ENCODE results near the gene ZDHHC7.
"Not testable (repeated sequence)": the region's sequence is repeated elsewhere in the genome, so short reads cannot be mapped to it uniquely, and the experiment has no call there.

The ZDHHC7 gene

DNA sequence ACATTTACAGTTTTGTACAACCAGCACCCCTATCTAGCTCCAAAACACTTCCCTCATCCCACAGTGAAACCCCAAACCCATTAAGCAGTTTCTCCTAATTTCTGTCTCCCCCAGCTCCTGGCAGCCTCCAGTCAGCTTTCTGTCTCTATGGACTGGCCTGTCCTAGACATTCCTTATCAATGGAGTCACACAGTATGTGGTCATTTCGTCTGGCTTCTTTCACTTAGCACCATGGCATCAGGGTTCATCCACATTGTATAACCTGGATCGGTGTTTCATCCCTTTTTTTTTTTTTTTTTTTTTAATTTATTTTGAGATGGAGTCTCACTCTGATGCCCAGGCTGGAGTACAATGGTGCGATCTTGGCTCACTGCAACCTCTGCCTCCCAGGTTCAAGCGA is 68.5 kb downstream of the ZDHHC7 start:
- Histone ChIP-seq H3K27me3 (ENCODE audit: low read depth, low read length) (no peaks in the 10 kb centered on the region), H3K9me3 (ENCODE audit: control insufficient read depth in 1 of 2, low read length in 2 of 2) (no peaks in the 10 kb centered on the region)

DNA sequence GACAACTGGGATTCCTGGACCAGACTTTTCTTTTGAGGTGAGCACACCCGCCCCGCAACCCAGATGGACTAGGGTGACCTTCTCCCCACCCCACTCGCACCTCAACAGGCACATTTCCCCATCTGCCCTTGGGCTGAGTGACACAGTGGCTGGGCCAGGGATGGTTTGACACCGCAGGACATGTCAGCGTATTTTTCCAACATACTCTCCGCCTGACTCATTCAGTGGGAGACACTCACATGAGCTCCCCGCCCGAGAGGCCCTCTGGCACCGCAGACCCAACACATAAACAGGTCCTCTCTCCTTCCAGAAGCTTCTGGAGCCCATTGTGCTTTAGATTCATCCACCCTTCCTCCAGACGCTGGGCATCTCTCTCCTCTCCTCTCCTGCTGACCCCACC is 69.4 kb downstream of the ZDHHC7 start:
- H3K9me3 ChIP-seq (ENCODE audit: control insufficient read depth in 1 of 2, low read length in 2 of 2): no peaks in the 10 kb centered on the region
- no peak overlapping the region for H3K4me3 ChIP-seq (ENCODE audit: low read depth in 1 of 2, low read length in 2 of 2)
- no peaks in the 10 kb centered on the region for H3K36me3 ChIP-seq (ENCODE audit: control insufficient read depth in 1 of 2, insufficient read depth in 2 of 2, low read length in 2 of 2)
- no peaks in the 10 kb centered on the region for H3K4me1 ChIP-seq (ENCODE audit: control insufficient read depth in 1 of 2, insufficient read depth in 2 of 2, low read length in 2 of 2)
- no peak overlapping the region for H3K27ac ChIP-seq (ENCODE audit: low read length)
- H3K27me3 ChIP-seq (ENCODE audit: low read depth, low read length): no peaks in the 10 kb centered on the region

More for the DNA sequence above, 68.5 kb downstream of the ZDHHC7 start:
- Histone ChIP-seq H3K4me1 (ENCODE audit: control insufficient read depth in 1 of 2, insufficient read depth in 2 of 2, low read length in 2 of 2) (peaks cover 0 to 4% of the 10 kb centered on the region in 2 donors), H3K4me3 (ENCODE audit: low read depth in 1 of 2, low read length in 2 of 2) (no peak overlapping the region), H3K36me3 (ENCODE audit: control insufficient read depth in 1 of 2, insufficient read depth in 2 of 2, low read length in 2 of 2) (no peaks in the 10 kb centered on the region), H3K27ac (ENCODE audit: low read length) (no peak overlapping the region)

DNA sequence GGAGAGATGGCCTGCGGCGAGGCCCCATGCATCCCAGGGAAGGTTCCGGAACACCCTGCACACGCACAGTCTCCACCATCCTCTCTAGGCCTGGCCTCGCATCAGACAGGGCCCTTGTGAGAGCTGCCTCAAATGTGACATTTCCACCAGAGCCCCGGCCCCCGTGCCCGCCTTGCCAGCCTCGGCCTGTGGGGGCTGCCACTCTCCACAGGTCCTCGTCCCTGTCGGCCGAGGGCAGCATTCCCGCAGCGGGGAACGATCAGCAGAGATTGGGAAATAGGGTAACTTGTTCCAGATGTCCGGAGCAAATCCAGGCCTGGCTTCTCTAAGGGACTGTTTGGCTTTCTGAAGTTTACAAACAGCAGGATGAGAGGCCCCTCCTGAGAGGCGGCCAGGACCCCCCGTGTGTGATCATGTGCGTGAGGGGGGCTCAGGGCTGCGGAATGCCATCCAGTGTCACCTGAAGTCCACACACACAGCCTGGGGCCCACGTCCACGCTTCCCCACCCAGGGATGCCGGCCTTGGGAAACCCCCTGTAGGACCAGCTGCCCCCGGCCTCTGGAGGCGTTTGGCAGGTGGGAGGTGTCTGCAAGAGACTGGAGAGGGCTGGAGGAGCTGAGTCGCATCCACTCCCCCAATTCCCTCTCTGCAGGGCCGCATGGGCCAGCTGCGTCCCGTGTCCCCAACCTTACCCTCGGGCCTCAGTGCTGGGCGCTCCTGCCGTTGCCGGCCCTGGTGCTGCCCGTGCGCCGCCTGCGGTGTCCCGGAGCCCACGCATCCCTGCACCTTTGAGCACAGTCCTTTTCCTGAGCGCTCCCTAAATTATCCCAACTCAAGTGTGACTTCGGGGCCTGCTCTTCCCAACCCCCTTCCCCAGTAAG is 70.4 kb downstream of the ZDHHC7 start:
- Histone ChIP-seq H3K27me3 (ENCODE audit: low read depth, low read length) (no peaks in the 10 kb centered on the region), H3K27ac (ENCODE audit: low read length) (no peak overlapping the region), H3K4me1 (ENCODE audit: control insufficient read depth in 1 of 2, insufficient read depth in 2 of 2, low read length in 2 of 2) (no peaks in the 10 kb centered on the region), H3K36me3 (ENCODE audit: control insufficient read depth in 1 of 2, insufficient read depth in 2 of 2, low read length in 2 of 2) (no peaks in the 10 kb centered on the region), H3K9me3 (ENCODE audit: control insufficient read depth in 1 of 2, low read length in 2 of 2) (no peaks in the 10 kb centered on the region), H3K4me3 (ENCODE audit: low read depth in 1 of 2, low read length in 2 of 2) (no peak overlapping the region)

DNA sequence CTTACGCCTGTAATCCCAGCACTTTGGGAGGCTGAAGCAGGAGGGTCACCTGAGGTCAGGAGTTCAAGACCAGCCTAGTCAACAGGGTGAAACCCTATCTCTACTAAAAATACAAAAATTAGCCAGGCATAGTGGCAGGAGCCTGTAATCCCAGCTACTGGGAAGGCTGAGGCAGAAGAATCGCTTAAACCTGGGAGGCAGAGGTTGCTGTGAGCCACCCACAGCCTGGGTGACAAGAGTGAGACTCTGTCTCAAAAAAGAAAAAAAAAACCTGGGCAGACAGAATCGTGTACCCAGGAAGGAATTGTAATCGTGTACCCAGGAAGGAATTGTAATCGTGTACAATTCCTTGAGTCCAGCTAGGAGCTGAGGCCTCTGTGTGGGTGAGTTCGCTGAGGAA is 72.7 kb downstream of the ZDHHC7 start:
- not testable (repeated sequence) for H3K4me1 ChIP-seq (ENCODE audit: control insufficient read depth in 1 of 2, insufficient read depth in 2 of 2, low read length in 2 of 2); H3K4me3 ChIP-seq (ENCODE audit: low read depth in 1 of 2, low read length in 2 of 2); H3K9me3 ChIP-seq (ENCODE audit: control insufficient read depth in 1 of 2, low read length in 2 of 2); H3K27ac ChIP-seq (ENCODE audit: low read length); H3K36me3 ChIP-seq (ENCODE audit: control insufficient read depth in 1 of 2, insufficient read depth in 2 of 2, low read length in 2 of 2); H3K27me3 ChIP-seq (ENCODE audit: low read depth, low read length)

DNA sequence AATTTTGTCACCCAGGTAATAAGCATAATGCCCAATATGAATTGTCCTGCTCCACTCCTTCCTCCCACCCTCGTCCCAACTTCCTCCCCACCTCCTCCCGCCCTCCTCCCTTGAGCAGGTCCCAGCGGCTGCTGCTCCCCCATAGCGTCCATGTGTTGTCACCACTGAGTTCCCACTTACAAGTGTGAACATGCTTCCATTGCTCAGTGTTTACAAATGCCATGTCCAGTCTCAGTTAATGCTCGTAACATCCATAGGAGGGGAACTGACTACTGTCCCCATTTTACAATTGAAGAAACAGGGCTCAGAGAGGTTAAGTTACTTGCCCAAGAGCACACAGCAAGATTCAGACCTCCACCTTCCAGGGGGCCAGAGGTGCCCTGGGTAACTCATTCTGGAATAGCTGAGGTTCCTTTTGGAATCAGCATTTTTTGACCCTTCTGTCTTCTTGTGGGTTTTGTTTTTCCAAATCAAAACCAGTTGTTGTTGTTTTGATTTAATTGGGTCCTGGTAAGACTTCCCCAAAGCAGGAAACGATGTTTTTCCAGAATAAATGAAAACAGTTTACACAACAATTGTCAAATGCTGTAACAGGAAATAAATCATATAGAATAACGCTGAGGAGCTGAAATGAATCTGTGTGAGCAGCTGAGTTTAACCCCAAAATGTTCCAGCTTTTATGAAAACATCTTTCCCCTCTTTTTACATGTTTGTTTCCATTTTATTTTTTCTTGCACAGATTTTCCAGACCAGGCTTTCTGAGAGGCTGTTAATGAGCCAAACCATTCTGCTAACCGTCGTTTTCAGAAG is 73.9 kb downstream of the ZDHHC7 start:
- H3K36me3 ChIP-seq (ENCODE audit: control insufficient read depth in 1 of 2, insufficient read depth in 2 of 2, low read length in 2 of 2): no peaks in the 10 kb centered on the region
- no peaks in the 10 kb centered on the region for H3K4me1 ChIP-seq (ENCODE audit: control insufficient read depth in 1 of 2, insufficient read depth in 2 of 2, low read length in 2 of 2)
- H3K4me3 ChIP-seq (ENCODE audit: low read depth in 1 of 2, low read length in 2 of 2): no peak overlapping the region
- no peaks in the 10 kb centered on the region for H3K9me3 ChIP-seq (ENCODE audit: control insufficient read depth in 1 of 2, low read length in 2 of 2)
- no peak overlapping the region for H3K27ac ChIP-seq (ENCODE audit: low read length)
- H3K27me3 ChIP-seq (ENCODE audit: low read depth, low read length): no peaks in the 10 kb centered on the region

DNA sequence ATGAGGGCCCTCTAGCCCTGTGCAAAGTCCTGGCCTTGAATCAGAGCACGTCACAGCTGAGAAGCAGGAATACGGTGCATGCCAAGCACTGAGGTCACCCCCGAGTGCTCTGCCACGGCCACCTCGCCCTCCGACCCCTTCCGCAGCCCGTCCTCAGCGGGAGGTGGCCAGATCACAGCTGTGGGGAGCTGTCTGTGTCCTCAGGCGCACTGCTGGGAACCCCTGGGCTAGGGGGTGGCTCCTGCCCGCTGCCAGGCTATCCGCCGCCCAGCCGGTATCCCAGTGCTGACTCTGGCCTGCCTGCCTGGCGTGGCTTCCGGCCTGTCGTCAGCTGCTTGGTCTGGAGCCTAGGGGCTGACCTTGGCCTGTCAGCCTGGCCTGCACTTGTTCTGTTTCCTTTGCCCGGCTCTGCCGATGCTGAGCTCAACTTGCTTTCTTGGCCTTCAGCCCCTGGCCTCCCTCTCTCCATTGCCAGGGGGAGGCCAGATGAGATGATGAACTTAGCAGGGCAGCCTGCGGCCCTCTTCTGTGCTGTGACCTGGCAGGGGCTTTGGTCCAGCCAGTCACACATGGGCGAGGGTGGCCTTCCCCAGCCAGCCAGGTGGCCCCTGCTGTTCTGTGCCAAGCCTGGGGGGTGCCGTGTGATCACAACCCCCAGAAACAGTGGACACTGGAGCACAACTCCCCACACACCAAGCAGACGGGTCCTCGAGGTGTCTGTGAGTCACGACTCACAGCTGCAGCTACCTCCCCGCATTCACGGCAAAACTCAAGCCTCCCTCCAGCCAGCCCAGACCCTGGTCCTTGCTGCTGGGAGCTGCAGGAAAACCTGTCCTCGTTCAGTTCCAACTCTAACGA is 77.3 kb downstream of the ZDHHC7 start:
- H3K27me3 ChIP-seq (ENCODE audit: low read depth, low read length): no peaks in the 10 kb centered on the region
- H3K27ac ChIP-seq (ENCODE audit: low read length): no peak overlapping the region
- peaks cover 5 to 8% of the 10 kb centered on the region in 2 donors for H3K4me1 ChIP-seq (ENCODE audit: control insufficient read depth in 1 of 2, insufficient read depth in 2 of 2, low read length in 2 of 2)
- no peak overlapping the region for H3K4me3 ChIP-seq (ENCODE audit: low read depth in 1 of 2, low read length in 2 of 2)
- no peaks in the 10 kb centered on the region for H3K9me3 ChIP-seq (ENCODE audit: control insufficient read depth in 1 of 2, low read length in 2 of 2)
- H3K36me3 ChIP-seq (ENCODE audit: control insufficient read depth in 1 of 2, insufficient read depth in 2 of 2, low read length in 2 of 2): no peaks in the 10 kb centered on the region

DNA sequence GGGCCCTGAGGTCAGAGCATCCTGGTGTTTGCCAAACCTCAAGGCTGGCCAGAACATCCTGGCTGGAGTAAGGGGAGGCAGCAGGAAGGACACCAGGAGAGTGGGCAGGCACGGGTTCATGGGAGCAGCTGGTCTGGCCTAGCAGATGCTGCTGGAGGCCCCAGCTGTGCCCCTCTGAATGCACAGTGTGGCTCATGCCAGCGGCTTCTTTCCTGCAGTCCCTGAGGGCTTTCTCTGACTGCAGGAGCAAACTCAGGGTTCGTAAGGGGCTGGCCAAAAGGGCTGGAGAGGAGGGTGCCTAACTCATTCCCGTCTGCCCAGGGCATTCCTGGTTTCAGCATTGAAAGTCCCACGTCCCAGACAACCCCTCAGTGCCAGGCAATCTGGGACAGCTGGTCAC is 78.7 kb downstream of the ZDHHC7 start:
- H3K4me1 ChIP-seq (ENCODE audit: control insufficient read depth in 1 of 2, insufficient read depth in 2 of 2, low read length in 2 of 2): peaks cover 13 to 17% of the 10 kb centered on the region in 2 donors
- no peak overlapping the region for H3K4me3 ChIP-seq (ENCODE audit: low read depth in 1 of 2, low read length in 2 of 2)
- no peaks in the 10 kb centered on the region for H3K9me3 ChIP-seq (ENCODE audit: control insufficient read depth in 1 of 2, low read length in 2 of 2)
- H3K27me3 ChIP-seq (ENCODE audit: low read depth, low read length): no peaks in the 10 kb centered on the region
- H3K36me3 ChIP-seq (ENCODE audit: control insufficient read depth in 1 of 2, insufficient read depth in 2 of 2, low read length in 2 of 2): no peaks in the 10 kb centered on the region
- no peak overlapping the region for H3K27ac ChIP-seq (ENCODE audit: low read length)

DNA sequence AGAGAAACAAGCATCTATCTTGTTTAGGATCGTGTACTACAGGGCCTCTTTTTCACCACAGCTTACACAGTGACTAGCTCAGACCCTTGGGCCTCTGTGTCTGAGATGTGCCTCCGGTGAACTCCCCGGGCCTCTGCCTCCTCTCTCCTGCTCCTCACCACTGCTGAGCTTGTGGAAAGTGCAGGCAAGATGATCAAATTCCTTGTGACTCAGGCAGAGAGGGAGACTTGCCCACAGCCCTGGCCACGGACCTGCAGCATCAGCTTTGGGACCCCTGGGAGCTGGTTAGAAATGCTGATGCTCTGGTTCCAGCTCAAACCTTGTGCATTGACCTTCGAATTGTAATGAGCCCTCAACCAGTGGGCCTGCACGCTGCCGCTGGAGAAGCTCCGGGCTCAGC is 79.8 kb downstream of the ZDHHC7 start:
- H3K4me1 ChIP-seq (ENCODE audit: control insufficient read depth in 1 of 2, insufficient read depth in 2 of 2, low read length in 2 of 2): peaks cover 13 to 17% of the 10 kb centered on the region in 2 donors
- H3K4me3 ChIP-seq (ENCODE audit: low read depth in 1 of 2, low read length in 2 of 2): no peak overlapping the region
- no peaks in the 10 kb centered on the region for H3K9me3 ChIP-seq (ENCODE audit: control insufficient read depth in 1 of 2, low read length in 2 of 2)
- H3K27ac ChIP-seq (ENCODE audit: low read length): no peak overlapping the region
- H3K36me3 ChIP-seq (ENCODE audit: control insufficient read depth in 1 of 2, insufficient read depth in 2 of 2, low read length in 2 of 2): no peaks in the 10 kb centered on the region
- H3K27me3 ChIP-seq (ENCODE audit: low read depth, low read length): no peaks in the 10 kb centered on the region

DNA sequence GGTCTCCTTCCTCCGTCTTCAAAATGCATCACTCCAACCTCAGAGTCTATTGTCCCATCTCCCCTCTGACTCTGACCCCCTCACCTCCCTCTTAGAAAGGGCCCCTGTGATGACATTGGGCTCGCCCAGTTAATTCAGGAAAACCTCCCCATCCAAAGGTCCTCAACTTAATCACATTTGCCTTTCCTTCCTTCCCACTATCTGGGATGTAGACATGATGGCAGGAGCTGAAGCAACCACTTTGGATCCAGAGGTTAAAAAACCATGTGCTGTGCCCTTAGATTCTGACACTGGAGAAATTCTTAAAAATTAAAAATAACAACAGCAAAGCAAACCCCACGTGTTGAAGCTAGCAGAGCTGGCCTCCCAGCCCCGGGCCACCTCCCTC is 80.2 kb downstream of the ZDHHC7 start:
- H3K4me1 ChIP-seq (ENCODE audit: control insufficient read depth in 1 of 2, insufficient read depth in 2 of 2, low read length in 2 of 2): peaks cover 13 to 17% of the 10 kb centered on the region in 2 donors
- H3K27me3 ChIP-seq (ENCODE audit: low read depth, low read length): no peaks in the 10 kb centered on the region
- no peak overlapping the region for H3K27ac ChIP-seq (ENCODE audit: low read length)
- no peaks in the 10 kb centered on the region for H3K9me3 ChIP-seq (ENCODE audit: control insufficient read depth in 1 of 2, low read length in 2 of 2)
- H3K4me3 ChIP-seq (ENCODE audit: low read depth in 1 of 2, low read length in 2 of 2): no peak overlapping the region
- H3K36me3 ChIP-seq (ENCODE audit: control insufficient read depth in 1 of 2, insufficient read depth in 2 of 2, low read length in 2 of 2): no peaks in the 10 kb centered on the region

DNA sequence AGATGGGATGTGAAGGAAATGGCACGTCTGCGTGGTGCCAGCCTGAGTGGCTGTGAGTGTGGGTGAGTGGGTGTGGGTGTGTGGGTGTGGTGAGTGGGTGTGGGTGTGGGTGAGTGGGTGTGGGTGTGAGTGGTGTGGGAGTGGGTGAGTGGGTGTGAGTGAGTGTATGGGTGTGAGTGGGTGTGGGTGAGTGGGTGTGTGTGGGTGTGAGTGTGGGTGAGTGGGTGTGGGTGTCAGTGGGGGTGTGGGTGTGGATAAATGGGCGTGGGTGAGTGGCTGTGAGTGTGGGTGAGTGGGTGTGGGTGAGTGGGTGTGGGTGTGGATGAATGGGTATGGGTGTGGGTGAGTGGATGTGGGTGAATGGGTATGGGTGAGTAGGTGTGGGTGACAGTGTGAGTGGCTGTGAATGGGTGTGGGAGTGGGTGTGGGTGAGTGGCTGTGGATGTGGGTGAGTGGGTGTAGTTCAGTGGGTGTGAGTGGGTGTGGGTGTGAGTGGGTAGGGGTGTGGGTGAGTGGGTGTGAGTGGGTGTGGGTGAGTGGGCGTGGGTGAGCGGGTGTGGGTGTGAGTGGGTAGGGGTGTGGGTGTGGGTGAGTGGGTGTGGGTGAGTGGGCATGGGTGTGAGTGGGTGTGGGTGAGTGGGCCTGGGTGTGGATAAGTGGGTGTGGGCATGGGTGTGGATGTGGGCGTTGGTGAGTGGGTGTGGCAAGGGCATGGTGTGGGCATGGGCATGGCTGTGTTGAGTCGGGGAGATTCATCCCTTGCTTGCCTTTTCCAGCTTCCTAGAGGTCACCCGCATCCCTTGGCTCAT is 80.8 kb downstream of the ZDHHC7 start:
- Histone ChIP-seq H3K27ac (ENCODE audit: low read length) (no peak overlapping the region), H3K36me3 (ENCODE audit: control insufficient read depth in 1 of 2, insufficient read depth in 2 of 2, low read length in 2 of 2) (no peaks in the 10 kb centered on the region), H3K9me3 (ENCODE audit: control insufficient read depth in 1 of 2, low read length in 2 of 2) (no peaks in the 10 kb centered on the region), H3K4me1 (ENCODE audit: control insufficient read depth in 1 of 2, insufficient read depth in 2 of 2, low read length in 2 of 2) (peaks cover 13 to 17% of the 10 kb centered on the region in 2 donors), H3K27me3 (ENCODE audit: low read depth, low read length) (no peaks in the 10 kb centered on the region), H3K4me3 (ENCODE audit: low read depth in 1 of 2, low read length in 2 of 2) (no peak overlapping the region)

Data from muscle layer of duodenum (tissue), 2 donors.